Neuron (in vitro differentiated cells): Measurements from ENCODE around the gene TCEAL4.

Experiments used
- H2AFZ ChIP-seq: one replicate; pipeline ENCODE4 v1.6.1; 2013; ENCODE audit warnings: low read depth, mild to moderate bottlenecking, inconsistent platforms, low read length, moderate library complexity
- H3K27me3 ChIP-seq: one replicate; pipeline ENCODE4 v1.6.1; 2013; ENCODE audit warnings: low read length; ENCODE audit not compliant: insufficient read depth
- H3K36me3 ChIP-seq: one replicate; pipeline ENCODE4 v1.6.1; 2013; ENCODE audit warnings: low read length; ENCODE audit not compliant: insufficient read depth
- H3K4me1 ChIP-seq: one replicate; pipeline ENCODE4 v1.6.1; 2013; ENCODE audit warnings: low read length; ENCODE audit not compliant: insufficient read depth
- H3K4me3 ChIP-seq: 2 replicates; pipeline ENCODE4 v1.5.1; 2013; ENCODE audit warnings: mild to moderate bottlenecking, low read length, moderate library complexity
- H3K9me3 ChIP-seq: one replicate; pipeline ENCODE4 v1.6.1; 2013; ENCODE audit warnings: low read length

TCEAL4 gene

DNA sequence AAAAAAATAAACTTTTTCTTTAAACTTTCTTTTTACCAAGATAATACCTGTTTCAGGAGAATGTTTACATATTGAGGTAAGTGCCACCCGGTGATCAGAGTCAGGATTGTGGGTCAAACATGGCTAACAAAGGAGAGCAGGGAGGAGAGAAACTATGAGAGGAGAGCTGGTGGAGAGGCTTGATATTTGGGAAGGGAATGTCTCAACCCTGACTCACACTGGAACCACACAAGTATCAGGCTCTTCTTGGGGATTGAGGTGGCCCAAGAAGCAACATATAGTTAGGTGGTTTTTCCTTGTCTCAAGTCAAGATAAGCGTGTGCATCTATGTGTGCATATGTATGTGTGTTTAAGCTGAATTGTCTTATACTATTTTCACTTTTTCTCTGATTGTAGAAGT is 50.1 kb downstream of the TCEAL4 start:
- Histone ChIP-seq H3K4me1 (peaks cover 18% of the 10 kb centered on the region), H2AFZ (no peak overlapping the region), H3K36me3 (no peaks in the 10 kb centered on the region), H3K9me3 (no peaks in the 10 kb centered on the region), H3K4me3 (no peak overlapping the region), H3K27me3 (no peaks in the 10 kb centered on the region)
